ENCODE results near the gene KATNBL1. TPM values are rescaled to one million over a fixed set of nuclear protein-coding genes. Genes with fewer than 3 reads are reported as not detected.

The KATNBL1 gene
- 10 to 100 TPM; 24.8 to 53.6 TPM for total RNA-seq

GRCh38 chr15:34209421-34210282, at the start of gene KATNBL1:
TSS of gene KATNBL1 (minus strand) at chr15:34210096. CDS start at chr15:34163676, 46,420 bp downstream.
- Histone ChIP-seq H3K4me3 (peak within 1 kb of the TSS; percentile 60 to 63), H3K27me3 (replicated peaks; ENCODE audit: insufficient read depth) (no peaks in the 10 kb centered on the region), H3K27ac (peak within 1 kb of the TSS; percentile 79 to 85), H3K9me3 (no peaks in the 10 kb centered on the region), H3K4me1 (replicated peaks) (no peaks in the 10 kb centered on the region), H3K36me3 (no peaks in the 10 kb centered on the region)
- WGBS: under 1% methylated on average over 72 of the region's 81 CpGs
- intact Hi-C loops (cut with DNase I): loop anchor here (2.0 kb wide), 1 partner anchor 147 kb away; no protein-coding TSS in a partner anchor
- TF ChIP-seq CTCF (IDR thresholded peaks at IDR 0.05): peak; percentile 92 to 98 (median 97)
- TF ChIP-seq POLR2AphosphoS5 (IDR thresholded peaks at IDR 0.05): peak; percentile 90
- TF ChIP-seq POLR2A (IDR thresholded peaks at IDR 0.05): peak; percentile 96
- peak; percentile 94 for DNase-seq (ENCODE audit: low spot score)

- no peak overlapping the region for H3K4me3 ChIP-seq
- no peaks in the 10 kb centered on the region for H3K9me3 ChIP-seq
- H3K36me3 ChIP-seq: no peaks in the 10 kb centered on the region
- TF ChIP-seq POLR2A (IDR thresholded peaks at IDR 0.05): no peak
- TF ChIP-seq CTCF (IDR thresholded peaks at IDR 0.05): no peak
- TF ChIP-seq POLR2AphosphoS5 (IDR thresholded peaks at IDR 0.05): no peak
- 91% methylated on average over 3 of the region's 3 CpGs for WGBS
- no peak overlapping the region for H3K27ac ChIP-seq
- H3K4me1 ChIP-seq (replicated peaks): no peaks in the 10 kb centered on the region
- no peak for DNase-seq (ENCODE audit: low spot score)
- no peaks in the 10 kb centered on the region for H3K27me3 ChIP-seq (replicated peaks; ENCODE audit: insufficient read depth)
- intact Hi-C loops (cut with DNase I): no loop called here
Observed at GRCh38 chr15:34259566-34259965, 49.7 kb upstream of the KATNBL1 start.

- H3K27me3 ChIP-seq (replicated peaks; ENCODE audit: insufficient read depth): no peaks in the 10 kb centered on the region
- H3K4me1 ChIP-seq (replicated peaks): no peaks in the 10 kb centered on the region
- 94% methylated on average over 2 of the region's 2 CpGs for WGBS
- DNase-seq (ENCODE audit: low spot score): no peak
- no peak overlapping the region for H3K4me3 ChIP-seq
- TF ChIP-seq POLR2AphosphoS5 (IDR thresholded peaks at IDR 0.05) (no peak), CTCF (IDR thresholded peaks at IDR 0.05) (no peak), POLR2A (IDR thresholded peaks at IDR 0.05) (no peak)
- H3K27ac ChIP-seq: no peak overlapping the region
- intact Hi-C loops (cut with DNase I): no loop called here
- H3K36me3 ChIP-seq: no peaks in the 10 kb centered on the region
- H3K9me3 ChIP-seq: no peaks in the 10 kb centered on the region
Observed at GRCh38 chr15:34258151-34258550, 48.3 kb upstream of the KATNBL1 start.

GRCh38 chr15:34252545-34252944, 42.6 kb upstream of the KATNBL1 start:
- no peaks in the 10 kb centered on the region for H3K9me3 ChIP-seq
- no peaks in the 10 kb centered on the region for H3K27me3 ChIP-seq (replicated peaks; ENCODE audit: insufficient read depth)
- no peak overlapping the region for H3K4me3 ChIP-seq
- DNase-seq (ENCODE audit: low spot score): no peak
- no peak overlapping the region for H3K27ac ChIP-seq
- no peak for TF ChIP-seq POLR2AphosphoS5 (IDR thresholded peaks at IDR 0.05)
- no peak for TF ChIP-seq CTCF (IDR thresholded peaks at IDR 0.05)
- TF ChIP-seq POLR2A (IDR thresholded peaks at IDR 0.05): no peak
- H3K36me3 ChIP-seq: no peaks in the 10 kb centered on the region
- intact Hi-C loops (cut with DNase I): no loop called here
- H3K4me1 ChIP-seq (replicated peaks): no peaks in the 10 kb centered on the region

- no peak for DNase-seq (ENCODE audit: low spot score)
- H3K27me3 ChIP-seq (replicated peaks; ENCODE audit: insufficient read depth): no peaks in the 10 kb centered on the region
- H3K4me3 ChIP-seq: no peak overlapping the region
- no peaks in the 10 kb centered on the region for H3K4me1 ChIP-seq (replicated peaks)
- 100% methylated on average over 1 of the region's 1 CpG for WGBS
- no peaks in the 10 kb centered on the region for H3K36me3 ChIP-seq
- intact Hi-C loops (cut with DNase I): no loop called here
- TF ChIP-seq POLR2A (IDR thresholded peaks at IDR 0.05) (no peak), POLR2AphosphoS5 (IDR thresholded peaks at IDR 0.05) (no peak), CTCF (IDR thresholded peaks at IDR 0.05) (no peak)
- no peaks in the 10 kb centered on the region for H3K9me3 ChIP-seq
- H3K27ac ChIP-seq: no peak overlapping the region
Observed at GRCh38 chr15:34248190-34248589, 38.3 kb upstream of the KATNBL1 start.

Measured in prostate gland (tissue), 2 donors.